ENCODE results near the gene DUSP12. TPM values are rescaled to one million over a fixed set of nuclear protein-coding genes. Genes with fewer than 3 reads are reported as not detected.

Gene DUSP12
- total RNA-seq, 1 donor from 2014 or later: 19.3 TPM

DNA sequence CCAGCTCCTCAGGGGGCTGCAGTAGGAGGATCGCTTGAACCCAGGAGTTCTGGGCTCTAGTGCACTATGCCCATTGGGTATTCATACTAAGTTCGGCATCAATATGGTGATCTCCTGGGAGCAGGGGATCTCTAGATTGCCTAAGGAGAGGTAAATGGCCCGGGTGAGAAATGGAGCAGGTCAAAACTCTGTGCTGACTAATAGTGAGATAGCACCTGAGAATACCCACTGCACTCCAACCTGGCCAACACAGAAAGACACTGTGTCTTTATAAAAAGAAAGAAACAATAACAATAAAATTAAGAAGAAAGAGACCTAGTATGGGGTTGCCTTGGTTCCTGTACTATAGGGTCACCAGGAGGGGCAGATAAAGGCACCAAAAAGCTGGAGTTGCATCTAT, 13.7 kb upstream of the DUSP12 start:
- Mint-ChIP-seq H3K27me3 (ENCODE audit: low read depth) (peaks cover 31% of the 10 kb centered on the region), H3K36me3 (ENCODE audit: low read depth) (no peaks in the 10 kb centered on the region), H3K4me3 (ENCODE audit: unreplicated experiment) (no peak overlapping the region), H3K9me3 (ENCODE audit: low read depth) (no peaks in the 10 kb centered on the region), H3K4me1 (ENCODE audit: low read depth) (no peaks in the 10 kb centered on the region), H3K27ac (ENCODE audit: unreplicated experiment) (no peak overlapping the region)
- TF ChIP-seq CTCF (IDR thresholded peaks at IDR 0.05): no peak
- no peak for DNase-seq (ENCODE audit: low spot score)

- no peak for DNase-seq (ENCODE audit: low spot score)
- no peaks in the 10 kb centered on the region for H3K4me1 Mint-ChIP-seq (ENCODE audit: low read depth)
Observed at GRCh38 chr1:161736335-161736969, 13.1 kb upstream of the DUSP12 start.

GRCh38 chr1:161737625-161738024, 12.0 kb upstream of the DUSP12 start:
- Mint-ChIP-seq H3K27ac (ENCODE audit: unreplicated experiment) (no peak overlapping the region), H3K4me1 (ENCODE audit: low read depth) (no peaks in the 10 kb centered on the region), H3K9me3 (ENCODE audit: low read depth) (no peaks in the 10 kb centered on the region), H3K36me3 (ENCODE audit: low read depth) (no peaks in the 10 kb centered on the region), H3K27me3 (ENCODE audit: low read depth) (peaks cover 18% of the 10 kb centered on the region), H3K4me3 (ENCODE audit: unreplicated experiment) (no peak overlapping the region)
- no peak for TF ChIP-seq CTCF (IDR thresholded peaks at IDR 0.05)
- no peak for DNase-seq (ENCODE audit: low spot score)

More at GRCh38 chr1:161736335-161736969, 13.1 kb upstream of the DUSP12 start:
- no peak for TF ChIP-seq CTCF (IDR thresholded peaks at IDR 0.05)
- H3K27ac Mint-ChIP-seq (ENCODE audit: unreplicated experiment): no peak overlapping the region
- H3K9me3 Mint-ChIP-seq (ENCODE audit: low read depth): no peaks in the 10 kb centered on the region
- peaks cover 25% of the 10 kb centered on the region for H3K27me3 Mint-ChIP-seq (ENCODE audit: low read depth)
- H3K4me3 Mint-ChIP-seq (ENCODE audit: unreplicated experiment): no peak overlapping the region
- no peaks in the 10 kb centered on the region for H3K36me3 Mint-ChIP-seq (ENCODE audit: low read depth)

- no peaks in the 10 kb centered on the region for H3K4me1 Mint-ChIP-seq (ENCODE audit: low read depth)
- TF ChIP-seq CTCF (IDR thresholded peaks at IDR 0.05): peak; percentile 78
- no peaks in the 10 kb centered on the region for H3K36me3 Mint-ChIP-seq (ENCODE audit: low read depth)
- H3K27ac Mint-ChIP-seq (ENCODE audit: unreplicated experiment): no peak overlapping the region
- no peak overlapping the region for H3K4me3 Mint-ChIP-seq (ENCODE audit: unreplicated experiment)
- DNase-seq (ENCODE audit: low spot score): no peak
- no peaks in the 10 kb centered on the region for H3K9me3 Mint-ChIP-seq (ENCODE audit: low read depth)
- peaks cover 15% of the 10 kb centered on the region for H3K27me3 Mint-ChIP-seq (ENCODE audit: low read depth)
Observed at GRCh38 chr1:161738627-161739287, 10.8 kb upstream of the DUSP12 start.

- no peak overlapping the region for H3K4me3 Mint-ChIP-seq (ENCODE audit: unreplicated experiment)
- no peak for TF ChIP-seq CTCF (IDR thresholded peaks at IDR 0.05)
- no peak overlapping the region for H3K27ac Mint-ChIP-seq (ENCODE audit: unreplicated experiment)
- no peaks in the 10 kb centered on the region for H3K36me3 Mint-ChIP-seq (ENCODE audit: low read depth)
- H3K9me3 Mint-ChIP-seq (ENCODE audit: low read depth): no peaks in the 10 kb centered on the region
- DNase-seq (ENCODE audit: low spot score): no peak
- peaks cover 14% of the 10 kb centered on the region for H3K27me3 Mint-ChIP-seq (ENCODE audit: low read depth)
- H3K4me1 Mint-ChIP-seq (ENCODE audit: low read depth): no peaks in the 10 kb centered on the region
Observed at GRCh38 chr1:161739865-161740566, 9.6 kb upstream of the DUSP12 start.
